Activated CD8-positive, alpha-beta memory T cell treated with anti-CD3 and anti-CD28 coated beads, Interleukin-2, amount 10 ng/mL, durations not matched to agents 7 days and 5 days (primary cell): ENCODE data around the gene AFF4. TPM values are rescaled to one million over a fixed set of nuclear protein-coding genes. Genes with fewer than 3 reads are reported as not detected.
A peak's percentile ranks its signal among the peaks of the same experiment; 100 is the strongest.
"Not testable (repeated sequence)": the region's sequence is repeated elsewhere in the genome, so short reads cannot be mapped to it uniquely, and the experiment has no call there.

Source experiments
- ATAC-seq: fragments of 150-1000 bp; cut with Tn5 transposase; one replicate; pipeline ENCODE4 v1.10.0; 2021; ENCODE audit warnings: moderate library complexity
- CTCF ChIA-PET: fragments of 350-600 bp; sonication (Branson Sonifier 250); formaldehyde crosslinking; loops from one replicate; lab custom pipeline; 2021; ENCODE audit warnings: antibody characterized with exemption; lab: Charles Lee
- DNase-seq: peaks from one replicate; pipeline ENCODE4 v3.0.0-alpha.2; 2020
- H3K27ac Mint-ChIP-seq: one replicate; pipeline ENCODE4 v1.8.0; 2021; ENCODE audit warnings: mild to moderate bottlenecking, mixed read lengths
- H3K27me3 Mint-ChIP-seq: one replicate; pipeline ENCODE4 v1.8.0; 2021; ENCODE audit warnings: mixed read lengths
- H3K36me3 Mint-ChIP-seq: one replicate; pipeline ENCODE4 v1.8.0; 2021; ENCODE audit warnings: mild to moderate bottlenecking, mixed read lengths
- H3K4me1 Mint-ChIP-seq: one replicate; pipeline ENCODE4 v1.8.0; 2021; ENCODE audit warnings: mixed read lengths
- H3K4me3 Mint-ChIP-seq: one replicate; pipeline ENCODE4 v1.8.0; 2021; ENCODE audit warnings: mild to moderate bottlenecking, moderate library complexity, mixed read lengths
- H3K9me3 Mint-ChIP-seq: one replicate; pipeline ENCODE4 v1.8.0; 2022; ENCODE audit warnings: low read depth, mixed read lengths
- total RNA-seq, 2 experiments: library from RNA; stranded (reverse); gene quantifications; one replicate each; pipeline ENCODE4 v1.2.3, GENCODE V29; 2021

AFF4 gene
- total RNA-seq, 2 experiments from 2014 or later, result 32.6 to 34.7 TPM

- H3K36me3 Mint-ChIP-seq, H3K9me3 Mint-ChIP-seq, H3K27me3 Mint-ChIP-seq, H3K4me1 Mint-ChIP-seq, H3K27ac Mint-ChIP-seq, ATAC-seq, H3K4me3 Mint-ChIP-seq: not testable (repeated sequence)
- peak; percentile 1 for DNase-seq
- CTCF ChIA-PET, result interaction anchor here (0.9 to 1.3 kb wide), 3 partner anchors 13 to 197 kb away, joined by 3 to 4 read pairs (median 3); partner anchors contain the start of gene HSPA4
These were observed 108.4 kb downstream of the AFF4 start for GRCh38 chr5:132854992-132855391.

GRCh38 chr5:132854301-132854700, 109.1 kb downstream of the AFF4 start:
- H3K4me1 Mint-ChIP-seq, result peaks cover 1% of the 10 kb centered on the region
- H3K4me3 Mint-ChIP-seq, result no peak overlapping the region
- peak; percentile 3 for DNase-seq
- H3K9me3 Mint-ChIP-seq, result no peaks in the 10 kb centered on the region
- H3K27ac Mint-ChIP-seq, result no peak overlapping the region
- CTCF ChIA-PET, result interaction anchor here (0.9 to 1.3 kb wide), 3 partner anchors 12 to 198 kb away, joined by 3 to 4 read pairs (median 3); partner anchors contain the start of genes GDF9, HSPA4 and UQCRQ
- H3K36me3 Mint-ChIP-seq, result no peaks in the 10 kb centered on the region
- peaks cover 6% of the 10 kb centered on the region for H3K27me3 Mint-ChIP-seq
- no peak for ATAC-seq

- peaks cover 6% of the 10 kb centered on the region for H3K27me3 Mint-ChIP-seq
- H3K36me3 Mint-ChIP-seq, result no peaks in the 10 kb centered on the region
- no peak overlapping the region for H3K27ac Mint-ChIP-seq
- DNase-seq (no peak), ATAC-seq (no peak)
- no peak overlapping the region for H3K4me3 Mint-ChIP-seq
- CTCF ChIA-PET, result interaction anchor here (0.9 to 1.3 kb wide), 3 partner anchors 13 to 198 kb away, joined by 3 to 4 read pairs (median 3); partner anchors contain the start of genes GDF9, HSPA4 and UQCRQ
- H3K9me3 Mint-ChIP-seq, result no peaks in the 10 kb centered on the region
- H3K4me1 Mint-ChIP-seq, result peaks cover 1% of the 10 kb centered on the region
These were observed 109.6 kb downstream of the AFF4 start for GRCh38 chr5:132853790-132854189.

GRCh38 chr5:132853323-132853722, 110.1 kb downstream of the AFF4 start:
- DNase-seq, result no peak
- CTCF ChIA-PET, result no interaction called here

GRCh38 chr5:132850066-132850465, 113.4 kb downstream of the AFF4 start:
- CTCF ChIA-PET, result no interaction called here
- DNase-seq (no peak), ATAC-seq (no peak)
- no peaks in the 10 kb centered on the region for H3K36me3 Mint-ChIP-seq
- no peak overlapping the region for H3K27ac Mint-ChIP-seq
- peaks cover 1% of the 10 kb centered on the region for H3K4me1 Mint-ChIP-seq
- H3K4me3 Mint-ChIP-seq, result no peak overlapping the region
- no peaks in the 10 kb centered on the region for H3K9me3 Mint-ChIP-seq
- H3K27me3 Mint-ChIP-seq, result peaks cover 3% of the 10 kb centered on the region

More at GRCh38 chr5:132853323-132853722, 110.1 kb downstream of the AFF4 start:
- H3K9me3 Mint-ChIP-seq, result no peaks in the 10 kb centered on the region
- no peak overlapping the region for H3K27ac Mint-ChIP-seq
- H3K4me1 Mint-ChIP-seq, result peaks cover 1% of the 10 kb centered on the region
- no peaks in the 10 kb centered on the region for H3K36me3 Mint-ChIP-seq
- no peak overlapping the region for H3K4me3 Mint-ChIP-seq
- no peak for ATAC-seq
- H3K27me3 Mint-ChIP-seq, result peaks cover 6% of the 10 kb centered on the region

GRCh38 chr5:132849347-132849746, 114.1 kb downstream of the AFF4 start:
- CTCF ChIA-PET, result interaction anchor here (1.3 kb wide), 1 partner anchor 18 kb away, joined by 3 read pairs; no protein-coding TSS in a partner anchor
- Mint-ChIP-seq H3K4me3 (no peak overlapping the region), H3K36me3 (no peaks in the 10 kb centered on the region), H3K27ac (no peak overlapping the region), H3K9me3 (no peaks in the 10 kb centered on the region), H3K27me3 (peaks cover 3% of the 10 kb centered on the region), H3K4me1 (peaks cover 1% of the 10 kb centered on the region)
- no peak for ATAC-seq
- no peak for DNase-seq

GRCh38 chr5:132848270-132848669, 115.2 kb downstream of the AFF4 start:
- DNase-seq (no peak), ATAC-seq (no peak)
- Mint-ChIP-seq H3K9me3 (no peaks in the 10 kb centered on the region), H3K4me1 (no peaks in the 10 kb centered on the region), H3K36me3 (no peaks in the 10 kb centered on the region), H3K27ac (no peak overlapping the region), H3K27me3 (peaks cover 3% of the 10 kb centered on the region), H3K4me3 (no peak overlapping the region)
- CTCF ChIA-PET, result interaction anchor here (1.3 kb wide), 1 partner anchor 17 kb away, joined by 3 read pairs; no protein-coding TSS in a partner anchor

GRCh38 chr5:132841305-132841704, 122.1 kb downstream of the AFF4 start:
- Mint-ChIP-seq H3K27ac (no peak overlapping the region), H3K9me3 (no peaks in the 10 kb centered on the region), H3K4me3 (no peak overlapping the region), H3K36me3 (no peaks in the 10 kb centered on the region), H3K27me3 (no peaks in the 10 kb centered on the region), H3K4me1 (peaks cover 4% of the 10 kb centered on the region)
- ATAC-seq (peak; percentile 36), DNase-seq (no peak)
- CTCF ChIA-PET, result interaction anchor here (0.7 to 1.8 kb wide), 4 partner anchors 12 to 458 kb away, joined by 3 to 5 read pairs (median 4); partner anchors contain the start of gene SHROOM1

GRCh38 chr5:132840896-132841295, 122.5 kb downstream of the AFF4 start:
- no peak for ATAC-seq
- DNase-seq, result no peak
- H3K27me3 Mint-ChIP-seq, result no peaks in the 10 kb centered on the region
- no peaks in the 10 kb centered on the region for H3K36me3 Mint-ChIP-seq
- no peaks in the 10 kb centered on the region for H3K9me3 Mint-ChIP-seq
- no peak overlapping the region for H3K4me3 Mint-ChIP-seq
- H3K27ac Mint-ChIP-seq, result no peak overlapping the region
- CTCF ChIA-PET, result interaction anchor here (0.7 to 1.8 kb wide), 4 partner anchors 9 to 458 kb away, joined by 3 to 5 read pairs (median 4); partner anchors contain the start of gene SHROOM1
- peaks cover 4% of the 10 kb centered on the region for H3K4me1 Mint-ChIP-seq

GRCh38 chr5:132840313-132840712, 123.1 kb downstream of the AFF4 start:
- Mint-ChIP-seq H3K9me3 (no peaks in the 10 kb centered on the region), H3K36me3 (no peaks in the 10 kb centered on the region), H3K4me1 (peaks cover 4% of the 10 kb centered on the region), H3K27ac (no peak overlapping the region), H3K4me3 (no peak overlapping the region), H3K27me3 (no peaks in the 10 kb centered on the region)
- no peak for DNase-seq
- CTCF ChIA-PET, result interaction anchor here (0.9 to 1.8 kb wide), 3 partner anchors 9 to 339 kb away, joined by 3 to 5 read pairs (median 3); partner anchors contain the start of gene SHROOM1
- ATAC-seq, result no peak

GRCh38 chr5:132839426-132840301, 123.8 kb downstream of the AFF4 start:
- CTCF ChIA-PET, result interaction anchor here (0.9 to 1.3 kb wide), 2 partner anchors 8 to 338 kb away, joined by 3 read pairs; no protein-coding TSS in a partner anchor
- H3K4me1 Mint-ChIP-seq, result peaks cover 4% of the 10 kb centered on the region
- no peaks in the 10 kb centered on the region for H3K9me3 Mint-ChIP-seq
- no peaks in the 10 kb centered on the region for H3K27me3 Mint-ChIP-seq
- H3K27ac Mint-ChIP-seq, result no peak overlapping the region
- DNase-seq (no peak), ATAC-seq (no peak)
- no peak overlapping the region for H3K4me3 Mint-ChIP-seq
- H3K36me3 Mint-ChIP-seq, result no peaks in the 10 kb centered on the region

- Mint-ChIP-seq H3K36me3 (no peaks in the 10 kb centered on the region), H3K4me3 (no peak overlapping the region), H3K27me3 (no peaks in the 10 kb centered on the region), H3K9me3 (no peaks in the 10 kb centered on the region), H3K4me1 (peaks cover 4% of the 10 kb centered on the region), H3K27ac (no peak overlapping the region)
- no peak for ATAC-seq
- no peak for DNase-seq
- CTCF ChIA-PET, result no interaction called here
These were observed 124.7 kb downstream of the AFF4 start for GRCh38 chr5:132838516-132839282.

- Mint-ChIP-seq H3K36me3 (no peaks in the 10 kb centered on the region), H3K4me3 (no peak overlapping the region), H3K27me3 (peaks cover under 1% of the 10 kb centered on the region), H3K4me1 (peaks cover 4% of the 10 kb centered on the region), H3K27ac (no peak overlapping the region), H3K9me3 (no peaks in the 10 kb centered on the region)
- CTCF ChIA-PET, result no interaction called here
- ATAC-seq (no peak), DNase-seq (no peak)
These were observed 125.6 kb downstream of the AFF4 start for GRCh38 chr5:132837868-132838267.
